Colon (tissue), 2 donors: ENCODE data around the gene SHLD3.
"Not testable (repeated sequence)": the region's sequence is repeated elsewhere in the genome, so short reads cannot be mapped to it uniquely, and the experiment has no call there.

Experiments
- FAIRE-seq: peaks from 2 replicates; lab custom pipeline; 2012; peaks lifted over from hg19 to GRCh38; lab: Jason Lieb, UNC
- donor health status: control.
- donor health status: control.

SHLD3 gene

GRCh38 chr5:65624571-65625555 is at the start of gene SHLD3, which contains the start of gene TRAPPC13:
SHLD3 (plus strand) TSS chr5:65625027; CDS start chr5:65629588, 4,561 bp downstream.
TRAPPC13 (plus strand) TSS chr5:65625027; CDS start chr5:65625061, 34 bp downstream.
- FAIRE-seq = no peak

GRCh38 chr5:65577141-65577540 is 47.7 kb upstream of the SHLD3 start:
- FAIRE-seq = no peak

GRCh38 chr5:65588694-65589093 is 36.1 kb upstream of the SHLD3 start:
- FAIRE-seq = no peak

GRCh38 chr5:65601761-65602160 is 23.1 kb upstream of the SHLD3 start:
- FAIRE-seq = not testable (repeated sequence)

GRCh38 chr5:65611524-65611923 is 13.3 kb upstream of the SHLD3 start:
- FAIRE-seq = no peak

- FAIRE-seq = no peak
Observed at GRCh38 chr5:65612298-65612907, 12.4 kb upstream of the SHLD3 start.

GRCh38 chr5:65620021-65620420 is 4.8 kb upstream of the SHLD3 start:
- FAIRE-seq = no peak

- not testable (repeated sequence) for FAIRE-seq
Observed at GRCh38 chr5:65621961-65622360, 2.9 kb upstream of the SHLD3 start.

- no peak for FAIRE-seq
Observed at GRCh38 chr5:65623482-65623881, 1.3 kb upstream of the SHLD3 start.

- no peak for FAIRE-seq
Observed at GRCh38 chr5:65624025-65624570, 729 bp upstream of the SHLD3 start, which contains the start of gene TRIM23. TRIM23 (minus strand) TSS chr5:65624333; CDS start chr5:65624274, 59 bp downstream.

- FAIRE-seq = no peak
Observed at GRCh38 chr5:65625743-65626142, 916 bp downstream of the SHLD3 start.

GRCh38 chr5:65630981-65631380 is 6.2 kb downstream of the SHLD3 start:
- no peak for FAIRE-seq

- FAIRE-seq = no peak
Observed at GRCh38 chr5:65640240-65640639, 15.4 kb downstream of the SHLD3 start.

GRCh38 chr5:65646938-65647337 is 22.1 kb downstream of the SHLD3 start:
- no peak for FAIRE-seq

GRCh38 chr5:65647941-65648340 is 23.1 kb downstream of the SHLD3 start:
- no peak for FAIRE-seq

GRCh38 chr5:65651144-65651543 is 26.3 kb downstream of the SHLD3 start:
- no peak for FAIRE-seq

- no peak for FAIRE-seq
Observed at GRCh38 chr5:65654713-65655112, 29.9 kb downstream of the SHLD3 start.

GRCh38 chr5:65663804-65664521 is 39.1 kb downstream of the SHLD3 start:
- FAIRE-seq = no peak

- no peak for FAIRE-seq
Observed at GRCh38 chr5:65668696-65669095, 43.9 kb downstream of the SHLD3 start.

GRCh38 chr5:65672796-65673195 is 48.0 kb downstream of the SHLD3 start:
- no peak for FAIRE-seq

- FAIRE-seq = no peak
Observed at GRCh38 chr5:65674749-65675148, 49.9 kb downstream of the SHLD3 start.

- FAIRE-seq = not testable (repeated sequence)
Observed at GRCh38 chr5:65676056-65676455, 51.2 kb downstream of the SHLD3 start.
